ENCODE data around the gene HAUS7. TPM values are rescaled to one million over a fixed set of nuclear protein-coding genes. Genes with fewer than 3 reads are reported as not detected.

The HAUS7 gene
- total and polyA plus RNA-seq, 2 of the 8 experiments (the other 6 are each of a cell fraction or from before 2014, with no cell fraction given) = 45.4 to 54.0 TPM

GRCh38 chrX:153445106-153445855 is 25.1 kb downstream of the HAUS7 start:
- FAIRE-seq = no peak
- H3K14ac ChIP-seq (ENCODE audit: insufficient read length) = no peak overlapping the region
- WGBS, 2 experiments (ENCODE audit: extremely low coverage in 1 of 2, insufficient coverage in 1 of 2, insufficient read length in 1 of 2, insufficient replicate concordance in 2 of 2, low coverage in 1 of 2, low lambda C conversion rate in 2 of 2, missing lambda C conversion rate in 1 of 2) = 92% methylated on average over 13 of the region's 35 CpGs; no CpG with 5 or more reads in 1 of the 2 experiments
- no peak overlapping the region for H4K8ac ChIP-seq (ENCODE audit: extremely low read depth, insufficient read depth, low read length)
- H3K9ac ChIP-seq (replicated peaks in 1 of 4; ENCODE audit: extremely low read depth in 1 of 4, low read depth in 3 of 4, low read length in 3 of 4) = no peak overlapping the region
- no peaks in the 10 kb centered on the region for H3K9me3 ChIP-seq (ENCODE audit: insufficient read depth in 2 of 2, low read depth in 1 of 2, low read length in 1 of 2)
- no peaks in the 10 kb centered on the region for H3K27me3 ChIP-seq (replicated peaks in 1 of 4; ENCODE audit: control insufficient read depth in 3 of 4, extremely low read depth in 1 of 4, insufficient read depth in 3 of 4, low read length in 3 of 4)
- H3K4me2 ChIP-seq (ENCODE audit: insufficient read depth in 1 of 2, low read depth in 2 of 2, low read length in 2 of 2) = no peak overlapping the region
- H3K18ac ChIP-seq (ENCODE audit: extremely low read depth, low read length) = no peak overlapping the region
- no peak overlapping the region for H2AFZ ChIP-seq (ENCODE audit: low read length)
- no peak overlapping the region for H2BK20ac ChIP-seq (ENCODE audit: low read length)
- H3K27ac ChIP-seq (ENCODE audit: low read depth, low read length) = no peak overlapping the region
- TF ChIP-seq SP4 (IDR thresholded peaks at IDR 0.05; ENCODE audit: low read length) = no peak
- no peak for TF ChIP-seq SUZ12 (IDR thresholded peaks at IDR 0.05; ENCODE audit: low read length)
- TF ChIP-seq MAX (IDR thresholded peaks at IDR 0.05) = no peak
- no peak for TF ChIP-seq RFX5 (IDR thresholded peaks at IDR 0.05; ENCODE audit: borderline replicate concordance, low read depth, low read length)
- TF ChIP-seq POLR2AphosphoS5 (IDR thresholded peaks at IDR 0.05; ENCODE audit: low read depth, low read length) = no peak
- no peak for TF ChIP-seq RNF2 (IDR thresholded peaks at IDR 0.05; ENCODE audit: borderline replicate concordance, low read depth, low read length, missing control alignments, poor library complexity, severe bottlenecking)
- H2BK5ac ChIP-seq (ENCODE audit: low read depth, low read length) = no peak overlapping the region
- H2BK12ac ChIP-seq (ENCODE audit: low read depth, low read length) = no peak overlapping the region
- no peak overlapping the region for H3K56ac ChIP-seq (replicated peaks; ENCODE audit: insufficient read length, low read depth, low read length)
- no peak overlapping the region for H2AK5ac ChIP-seq (ENCODE audit: low read depth, low read length)
- H3K23ac ChIP-seq (ENCODE audit: insufficient read length) = no peak overlapping the region
- no peaks in the 10 kb centered on the region for H4K20me1 ChIP-seq (replicated peaks in 1 of 2; ENCODE audit: control insufficient read depth in 1 of 2, insufficient read depth in 2 of 2, low read length in 2 of 2)
- H4K91ac ChIP-seq (replicated peaks; ENCODE audit: insufficient read length, low read length) = no peak overlapping the region
- no peaks in the 10 kb centered on the region for H3K79me1 ChIP-seq (ENCODE audit: low read depth, low read length)
- H2BK120ac ChIP-seq (replicated peaks; ENCODE audit: low read depth, low read length) = no peak overlapping the region
- no peak for DNase-seq (ENCODE audit: low read depth in 1 of 2, low spot score in 2 of 2)
- no peaks in the 10 kb centered on the region for H3K79me2 ChIP-seq (ENCODE audit: control insufficient read depth in 1 of 2, insufficient read depth in 2 of 2, low read length in 2 of 2)
- no peak overlapping the region for H3K4me3 ChIP-seq (ENCODE audit: extremely low read depth in 1 of 4, insufficient read depth in 2 of 4, low read depth in 3 of 4, low read length in 4 of 4)
- H3K36me3 ChIP-seq (ENCODE audit: control insufficient read depth in 2 of 4, insufficient read depth in 4 of 4, low read length in 3 of 4) = no peaks in the 10 kb centered on the region; a peak in 1 of 8 replicates
- H3K23me2 ChIP-seq (ENCODE audit: low read depth, low read length) = no peaks in the 10 kb centered on the region
- ChIA-PET POLR2A (ENCODE audit: partially characterized antibody) (interaction anchor here (1.2 kb wide), 1 partner anchor 10 kb away, joined by 3 read pairs; no protein-coding TSS in a partner anchor), CTCF (ENCODE audit: partially characterized antibody) (interaction anchor here (0.8 to 1.5 kb wide), 6 partner anchors 11 to 503 kb away, joined by 3 to 7 read pairs (median 3); no protein-coding TSS in a partner anchor)
- H4K5ac ChIP-seq (ENCODE audit: insufficient read length, low read depth, low read length) = no peak overlapping the region
- H3K4me1 ChIP-seq (replicated peaks in 1 of 4; ENCODE audit: control insufficient read depth in 3 of 4, insufficient read depth in 4 of 4, low read length in 3 of 4) = no peaks in the 10 kb centered on the region
- no peak overlapping the region for H3K4ac ChIP-seq (replicated peaks; ENCODE audit: insufficient read length, low read depth, low read length)
- H2BK15ac ChIP-seq (ENCODE audit: low read length) = no peak overlapping the region
